GM21423 (cell line): ENCODE results near the gene ZNF607.

ENCODE experiments used
- ATAC-seq: cut with Tn5 transposase; IDR thresholded peaks from one replicate; pipeline ENCODE4 v1.9.1; 2021; ENCODE audit warnings: mild to moderate bottlenecking, moderate library complexity; ENCODE audit not compliant: unreplicated experiment

ZNF607 gene

DNA sequence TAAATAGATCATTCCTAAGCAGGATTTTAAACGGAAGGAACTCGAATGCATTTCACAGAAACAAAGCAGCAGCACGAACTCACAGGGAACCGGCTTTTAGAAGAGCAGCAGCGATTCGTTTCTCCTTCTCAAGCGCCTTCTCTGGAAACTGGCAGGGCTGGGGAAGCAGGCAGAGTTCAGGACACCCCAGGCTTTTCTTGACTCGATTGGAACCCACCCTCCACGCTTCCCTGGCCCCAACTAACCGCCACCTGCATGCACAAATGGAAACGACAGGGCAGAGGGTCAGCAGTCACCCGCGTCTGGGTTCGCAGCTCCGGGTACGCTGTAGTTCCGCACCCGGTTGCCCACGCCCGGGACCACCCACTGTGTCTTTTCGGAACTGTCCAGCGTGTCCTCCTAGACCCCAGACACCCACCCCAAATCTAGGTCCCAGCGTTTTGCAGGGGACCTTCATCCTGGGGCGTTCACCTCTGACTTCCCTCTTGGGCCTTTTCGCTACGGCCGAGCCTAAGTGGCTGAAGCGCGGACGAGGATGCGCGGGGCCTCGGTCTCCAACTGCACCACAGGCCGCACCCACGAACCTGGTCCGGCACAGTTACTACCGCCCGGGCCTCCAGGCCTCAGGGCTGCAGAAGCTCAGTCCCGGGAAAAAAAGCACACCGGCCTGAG, 64.8 kb downstream of the ZNF607 start:
- peak; percentile 38 for ATAC-seq

- no peak for ATAC-seq
Observed at GRCh38 chr19:37654118-37654517, 65.4 kb downstream of the ZNF607 start.
